Breast epithelium (tissue), 4 donors: ENCODE data around the gene TRMT1. TPM values are rescaled to one million over a fixed set of nuclear protein-coding genes. Genes with fewer than 3 reads are reported as not detected.
A peak's percentile ranks its signal among the peaks of the same experiment; 100 is the strongest.

Source experiments
- DNase-seq, 2 donors: peaks; one replicate each; pipeline ENCODE4 v3.0.0-alpha.2; 2019; ENCODE audit warnings: low spot score in 2 of 2
- H3K27ac ChIP-seq, 2 donors: fragments of 200-600 bp; sonication (generic) in 1 of 2; one replicate each; pipeline ENCODE4 v1.5.1; 2016 to 2019; ENCODE audit warnings: mild to moderate bottlenecking in 1 of 2
- H3K27me3 ChIP-seq, 2 donors: fragments of 200-600 bp; sonication (generic) in 1 of 2; one replicate each; pipeline versions ENCODE4 v1.5.1 to v1.6.0; 2017 to 2019; ENCODE audit warnings: control low read depth in 1 of 2, mild to moderate bottlenecking in 1 of 2
- H3K36me3 ChIP-seq: fragments of 200-600 bp; one replicate; pipeline ENCODE4 v1.5.1; 2019
- H3K4me1 ChIP-seq, 2 donors: fragments of 200-600 bp; sonication (generic); one replicate each; pipeline ENCODE4 v1.5.1; 2016 to 2019; ENCODE audit warnings: control low read depth in 1 of 2
- H3K4me3 ChIP-seq, 3 donors: fragments of 200-600 bp; sonication (generic); 1 replicate in 2 of 3; 2 replicates in 1 of 3; pipeline ENCODE4 v1.5.1; 2016 to 2019; ENCODE audit warnings: mild to moderate bottlenecking in 3 of 3, moderate library complexity in 2 of 3
- H3K9me3 ChIP-seq, 2 donors: fragments of 200-600 bp; sonication (generic) in 1 of 2; one replicate each; pipeline ENCODE4 v1.5.1; 2016 to 2019; ENCODE audit warnings: control low read depth in 1 of 2
- POLR2A ChIP-seq: fragments of 450-650 bp; IDR thresholded peaks from one replicate; pipeline ENCODE4 v1.6.1; 2016; ENCODE audit warnings: antibody characterized with exemption, mild to moderate bottlenecking, moderate library complexity
- POLR2AphosphoS5 ChIP-seq, 3 donors: sonication (generic); formaldehyde crosslinking; IDR thresholded peaks; one replicate each; pipeline ENCODE4 v1.6.1; 2017; ENCODE audit warnings: antibody characterized with exemption in 3 of 3
- intact Hi-C: fragments of 100-400 bp; cut with DNase I; formaldehyde crosslinking; loops from one replicate; pipeline ENCODE4 v1.15.1; 2023; ENCODE audit warnings: low total_unique reads
- total RNA-seq, 3 donors: library from RNA; depleted of rRNA; stranded (reverse); fragments of >200 nt; gene quantifications; one replicate each; pipeline ENCODE4 v1.1.0, GENCODE V29; 2016
- TF ChIP-seq, protein P1 (sequence below), 3 donors: fragments of 450-650 bp; IDR thresholded peaks; one replicate each; pipeline ENCODE4 v1.5.1; 2016 to 2017; ENCODE audit warnings: antibody characterized with exemption in 3 of 3, mild to moderate bottlenecking in 3 of 3, moderate library complexity in 3 of 3

TRMT1 gene
- total RNA-seq, 3 donors from 2014 or later, result 29.7 to 37.4 (median 31.7) TPM

DNA sequence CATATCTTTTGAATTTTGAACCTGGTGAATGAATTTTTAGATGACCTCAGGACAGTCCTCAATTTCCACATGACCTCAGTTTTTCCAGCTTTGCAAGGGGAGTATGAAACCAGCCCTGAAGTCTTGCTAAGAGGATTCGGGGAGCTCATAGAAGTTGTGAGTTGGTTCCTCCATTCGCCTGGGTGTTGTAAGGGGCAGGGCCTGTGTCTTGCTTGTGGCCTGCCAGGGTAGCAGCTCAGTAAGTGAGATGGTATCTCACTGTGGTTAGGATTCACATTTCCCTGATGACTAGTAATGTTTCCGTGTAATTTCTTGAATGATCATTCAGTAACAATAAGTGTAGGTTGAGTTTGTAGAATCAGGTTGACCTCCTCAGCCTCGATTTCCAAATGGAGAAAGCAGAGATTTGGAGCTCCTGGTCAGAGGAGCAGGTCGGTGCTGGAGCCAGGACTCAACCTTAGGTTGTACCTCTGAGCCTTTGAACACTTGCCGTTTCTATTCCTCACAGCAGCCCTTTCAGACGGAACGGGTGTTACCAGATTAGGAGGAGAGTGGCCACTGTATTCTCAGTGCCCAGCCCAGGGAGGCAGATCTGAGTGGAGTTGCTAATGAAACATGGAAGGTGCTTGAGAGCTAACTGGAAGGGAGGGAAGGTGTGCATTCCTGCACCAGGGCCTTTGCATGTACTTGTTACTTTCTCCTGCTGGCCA lies 16.1 kb upstream of the TRMT1 start:
- no peaks in the 10 kb centered on the region for H3K9me3 ChIP-seq
- H3K4me1 ChIP-seq, result no peaks in the 10 kb centered on the region
- no peak for DNase-seq
- no peaks in the 10 kb centered on the region for H3K36me3 ChIP-seq
- TF ChIP-seq, protein P1, sequence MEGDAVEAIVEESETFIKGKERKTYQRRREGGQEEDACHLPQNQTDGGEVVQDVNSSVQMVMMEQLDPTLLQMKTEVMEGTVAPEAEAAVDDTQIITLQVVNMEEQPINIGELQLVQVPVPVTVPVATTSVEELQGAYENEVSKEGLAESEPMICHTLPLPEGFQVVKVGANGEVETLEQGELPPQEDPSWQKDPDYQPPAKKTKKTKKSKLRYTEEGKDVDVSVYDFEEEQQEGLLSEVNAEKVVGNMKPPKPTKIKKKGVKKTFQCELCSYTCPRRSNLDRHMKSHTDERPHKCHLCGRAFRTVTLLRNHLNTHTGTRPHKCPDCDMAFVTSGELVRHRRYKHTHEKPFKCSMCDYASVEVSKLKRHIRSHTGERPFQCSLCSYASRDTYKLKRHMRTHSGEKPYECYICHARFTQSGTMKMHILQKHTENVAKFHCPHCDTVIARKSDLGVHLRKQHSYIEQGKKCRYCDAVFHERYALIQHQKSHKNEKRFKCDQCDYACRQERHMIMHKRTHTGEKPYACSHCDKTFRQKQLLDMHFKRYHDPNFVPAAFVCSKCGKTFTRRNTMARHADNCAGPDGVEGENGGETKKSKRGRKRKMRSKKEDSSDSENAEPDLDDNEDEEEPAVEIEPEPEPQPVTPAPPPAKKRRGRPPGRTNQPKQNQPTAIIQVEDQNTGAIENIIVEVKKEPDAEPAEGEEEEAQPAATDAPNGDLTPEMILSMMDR (IDR thresholded peaks at IDR 0.05), result no peak
- TF ChIP-seq POLR2AphosphoS5 (IDR thresholded peaks at IDR 0.05), result no peak
- no peak for TF ChIP-seq POLR2A
- intact Hi-C loops, result no loop called here
- H3K27me3 ChIP-seq, result no peaks in the 10 kb centered on the region
- H3K27ac ChIP-seq, result peak overlapping the region; percentile 60 to 62
- no peak overlapping the region for H3K4me3 ChIP-seq

DNA sequence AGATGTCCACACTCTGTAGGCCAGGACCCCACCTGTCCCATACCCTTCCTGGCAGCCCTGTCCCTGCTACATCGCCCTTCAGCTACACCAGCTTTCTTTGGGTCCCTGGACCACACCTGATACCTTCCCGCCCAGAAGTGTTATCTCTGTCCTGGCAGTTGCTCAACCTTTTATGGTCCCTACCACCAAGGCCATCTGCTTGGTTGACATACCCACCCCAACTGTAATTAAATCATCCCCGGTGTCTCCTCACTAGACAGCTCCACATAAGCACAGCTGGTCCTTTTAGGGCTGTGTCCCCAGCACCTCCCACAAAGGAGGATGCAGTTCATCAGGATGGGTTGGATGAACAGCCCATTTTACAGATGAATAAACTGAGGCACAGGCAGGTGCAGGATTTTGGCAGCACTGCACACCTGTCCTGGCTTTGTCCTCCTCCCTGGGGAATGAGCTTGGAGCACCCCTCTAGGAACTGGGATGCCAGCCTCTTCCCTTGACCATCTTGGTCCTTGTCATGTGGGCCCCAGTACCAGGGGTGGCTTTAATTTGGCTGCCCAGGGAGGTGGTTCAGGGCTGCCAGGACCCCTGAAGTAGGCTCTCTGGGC lies 14.4 kb upstream of the TRMT1 start:
- TF ChIP-seq POLR2A, result no peak
- TF ChIP-seq POLR2AphosphoS5 (IDR thresholded peaks at IDR 0.05), result no peak
- TF ChIP-seq, protein P1 (IDR thresholded peaks at IDR 0.05), result no peak
- H3K9me3 ChIP-seq, result no peaks in the 10 kb centered on the region
- peak overlapping the region in 1 of 2 donors; percentile 60 for H3K27ac ChIP-seq
- no peaks in the 10 kb centered on the region for H3K36me3 ChIP-seq
- no peaks in the 10 kb centered on the region for H3K27me3 ChIP-seq
- intact Hi-C loops, result no loop called here
- no peaks in the 10 kb centered on the region for H3K4me1 ChIP-seq
- DNase-seq, result no peak
- no peak overlapping the region for H3K4me3 ChIP-seq

DNA sequence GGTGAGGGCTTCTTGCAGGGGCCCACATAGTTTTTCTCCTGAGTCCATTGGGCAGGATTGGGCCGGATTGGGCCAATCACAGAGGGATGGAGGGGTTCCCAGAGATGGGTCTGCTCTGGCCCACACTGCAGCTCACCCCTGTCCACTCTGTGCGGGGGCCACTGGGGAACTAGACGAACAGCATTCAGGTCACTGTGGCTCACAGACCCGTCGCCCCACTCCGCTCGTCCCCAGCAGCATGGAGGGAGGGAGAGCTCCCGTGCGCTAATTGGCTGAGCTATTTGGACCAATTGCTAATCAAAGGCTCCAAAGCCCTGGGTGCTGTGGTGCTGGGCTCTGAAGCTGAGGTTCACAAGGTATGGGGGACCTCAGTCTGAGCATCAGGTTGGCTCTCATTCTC lies 12.8 kb upstream of the TRMT1 start:
- Histone ChIP-seq H3K4me1 (no peaks in the 10 kb centered on the region), H3K4me3 (no peak overlapping the region), H3K9me3 (no peaks in the 10 kb centered on the region), H3K36me3 (no peaks in the 10 kb centered on the region), H3K27ac (no peak overlapping the region), H3K27me3 (no peaks in the 10 kb centered on the region)
- no peak for DNase-seq
- intact Hi-C loops, result no loop called here
- no peak for TF ChIP-seq POLR2AphosphoS5 (IDR thresholded peaks at IDR 0.05)
- no peak for TF ChIP-seq POLR2A
- TF ChIP-seq, protein P1 (IDR thresholded peaks at IDR 0.05), result no peak

GRCh38 chr19:13128583-13128982 lies 12.0 kb upstream of the TRMT1 start:
- intact Hi-C loops, result no loop called here
- Histone ChIP-seq H3K27ac (peak overlapping the region; percentile 17 to 35), H3K9me3 (no peaks in the 10 kb centered on the region), H3K4me1 (no peaks in the 10 kb centered on the region), H3K36me3 (no peaks in the 10 kb centered on the region), H3K4me3 (no peak overlapping the region), H3K27me3 (no peaks in the 10 kb centered on the region)
- DNase-seq, result no peak
- TF ChIP-seq, protein P1 (IDR thresholded peaks at IDR 0.05), result no peak
- TF ChIP-seq POLR2A (no peak), POLR2AphosphoS5 (IDR thresholded peaks at IDR 0.05) (no peak)

DNA sequence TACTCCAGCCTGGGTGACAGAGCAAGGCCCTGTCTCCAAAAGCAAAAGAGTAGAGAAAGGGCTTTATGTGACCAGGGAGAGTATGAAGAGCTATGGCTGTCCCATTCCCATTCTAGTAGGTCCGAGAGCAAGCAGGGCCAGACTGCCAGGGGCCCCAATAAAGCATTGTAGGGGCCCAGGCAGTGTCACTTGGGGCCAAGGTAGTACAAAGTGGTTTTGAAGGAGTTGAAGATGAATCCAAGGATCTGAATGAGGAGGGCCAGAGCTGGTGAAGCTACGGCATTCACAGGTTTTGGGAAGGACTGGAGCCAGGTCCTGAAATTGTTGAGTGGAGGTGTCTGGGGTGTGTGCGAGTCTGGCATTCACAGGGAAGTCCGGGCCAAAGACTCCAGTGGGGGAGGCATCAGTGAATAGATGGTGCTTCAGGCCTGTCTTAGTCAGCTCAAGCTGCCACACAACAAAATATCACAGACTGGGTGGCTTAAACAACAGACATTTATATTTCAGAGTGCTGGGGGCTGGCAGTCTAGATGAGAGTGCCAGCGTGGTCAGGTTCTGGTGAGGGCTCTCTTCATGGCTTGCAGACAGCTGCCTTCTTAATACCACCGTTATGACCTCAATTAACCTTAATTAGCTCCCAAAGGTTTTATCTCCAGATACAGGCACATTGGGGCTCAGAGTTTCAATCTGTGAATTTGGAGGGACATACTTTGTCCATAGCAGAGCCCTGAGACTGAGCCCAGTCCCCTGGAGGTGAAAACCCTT lies 11.5 kb upstream of the TRMT1 start:
- peak overlapping the region; percentile 17 to 35 for H3K27ac ChIP-seq
- TF ChIP-seq, protein P1 (IDR thresholded peaks at IDR 0.05), result no peak
- TF ChIP-seq POLR2AphosphoS5 (IDR thresholded peaks at IDR 0.05), result no peak
- TF ChIP-seq POLR2A, result no peak
- H3K36me3 ChIP-seq, result no peaks in the 10 kb centered on the region
- H3K4me3 ChIP-seq, result no peak overlapping the region
- no peaks in the 10 kb centered on the region for H3K27me3 ChIP-seq
- no peaks in the 10 kb centered on the region for H3K4me1 ChIP-seq
- H3K9me3 ChIP-seq, result no peaks in the 10 kb centered on the region
- intact Hi-C loops, result no loop called here
- no peak for DNase-seq
